ENCODE data around the gene NPY1R. TPM values are rescaled to one million over a fixed set of nuclear protein-coding genes. Genes with fewer than 3 reads are reported as not detected.

NPY1R gene
- total and polyA plus RNA-seq, 4 donors = 2.4 to 12.8 (median 6.2) TPM

DNA sequence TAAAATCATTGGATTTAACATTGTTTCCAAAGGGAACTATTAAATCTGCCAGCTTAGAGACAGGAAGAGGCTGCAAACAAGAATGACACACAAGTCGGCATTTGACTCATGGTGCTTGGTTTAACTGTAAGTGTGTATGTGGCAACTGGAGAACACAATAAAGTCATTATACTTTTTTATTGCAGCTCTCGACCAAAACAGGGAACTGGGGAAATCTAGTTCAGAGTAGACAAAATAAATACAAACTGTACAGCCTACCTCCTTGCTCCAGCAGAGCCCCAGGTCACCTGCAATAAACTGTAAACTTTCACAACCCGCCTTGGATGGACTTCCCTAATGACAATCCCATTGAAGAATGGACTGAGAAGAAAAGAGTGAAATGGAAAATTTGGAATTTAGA is 35.3 kb upstream of the NPY1R start:
- DNase-seq (ENCODE audit: low spot score) = no peak
- Histone ChIP-seq H3K27me3 (ENCODE audit: control insufficient read depth in 4 of 4, insufficient read depth in 4 of 4, low read length in 3 of 4) (peaks cover 0 to 2% (median 1%) of the 10 kb centered on the region in 4 donors), H3K4me3 (ENCODE audit: low read depth in 1 of 3, low read length in 3 of 3) (no peak overlapping the region), H3K9me3 (ENCODE audit: control insufficient read depth in 4 of 4, low read length in 3 of 4) (no peaks in the 10 kb centered on the region), H3K9ac (ENCODE audit: low read depth in 1 of 2, low read length in 2 of 2) (no peak overlapping the region), H3K4me1 (ENCODE audit: control insufficient read depth in 4 of 4, insufficient read depth in 4 of 4, low read length in 3 of 4) (no peaks in the 10 kb centered on the region), H3K27ac (ENCODE audit: low read depth in 1 of 2, low read length in 2 of 2) (no peak overlapping the region), H3K36me3 (ENCODE audit: control insufficient read depth in 4 of 4, insufficient read depth in 3 of 4, low read depth in 1 of 4, low read length in 3 of 4) (no peaks in the 10 kb centered on the region)
- TF ChIP-seq, protein P1, sequence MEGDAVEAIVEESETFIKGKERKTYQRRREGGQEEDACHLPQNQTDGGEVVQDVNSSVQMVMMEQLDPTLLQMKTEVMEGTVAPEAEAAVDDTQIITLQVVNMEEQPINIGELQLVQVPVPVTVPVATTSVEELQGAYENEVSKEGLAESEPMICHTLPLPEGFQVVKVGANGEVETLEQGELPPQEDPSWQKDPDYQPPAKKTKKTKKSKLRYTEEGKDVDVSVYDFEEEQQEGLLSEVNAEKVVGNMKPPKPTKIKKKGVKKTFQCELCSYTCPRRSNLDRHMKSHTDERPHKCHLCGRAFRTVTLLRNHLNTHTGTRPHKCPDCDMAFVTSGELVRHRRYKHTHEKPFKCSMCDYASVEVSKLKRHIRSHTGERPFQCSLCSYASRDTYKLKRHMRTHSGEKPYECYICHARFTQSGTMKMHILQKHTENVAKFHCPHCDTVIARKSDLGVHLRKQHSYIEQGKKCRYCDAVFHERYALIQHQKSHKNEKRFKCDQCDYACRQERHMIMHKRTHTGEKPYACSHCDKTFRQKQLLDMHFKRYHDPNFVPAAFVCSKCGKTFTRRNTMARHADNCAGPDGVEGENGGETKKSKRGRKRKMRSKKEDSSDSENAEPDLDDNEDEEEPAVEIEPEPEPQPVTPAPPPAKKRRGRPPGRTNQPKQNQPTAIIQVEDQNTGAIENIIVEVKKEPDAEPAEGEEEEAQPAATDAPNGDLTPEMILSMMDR (IDR thresholded peaks at IDR 0.05; ENCODE audit: low read depth, low read length, missing input control) = no peak
- WGBS = 65% methylated on average over 3 of the region's 3 CpGs

DNA sequence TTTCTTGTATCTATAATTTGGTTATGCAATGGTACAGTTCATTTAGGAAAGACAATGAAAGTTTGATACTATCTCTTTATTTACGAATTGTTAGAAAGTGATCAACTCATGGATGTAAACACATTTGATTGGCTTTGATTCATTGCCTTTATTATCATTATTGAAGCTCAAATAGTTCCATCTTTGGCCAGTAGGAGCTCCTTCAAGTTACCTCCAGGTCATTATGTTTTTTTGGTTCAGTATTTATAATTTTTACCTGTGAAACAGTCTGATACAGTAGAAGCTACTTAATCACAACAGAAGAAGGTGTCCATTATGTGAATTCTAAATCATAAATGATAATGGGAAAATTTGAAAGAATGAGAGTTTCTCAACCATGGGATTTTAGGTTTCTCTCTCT is 23.7 kb upstream of the NPY1R start:
- Histone ChIP-seq H3K36me3 (ENCODE audit: control insufficient read depth in 4 of 4, insufficient read depth in 3 of 4, low read depth in 1 of 4, low read length in 3 of 4) (no peaks in the 10 kb centered on the region), H3K27me3 (ENCODE audit: control insufficient read depth in 4 of 4, insufficient read depth in 4 of 4, low read length in 3 of 4) (peaks cover 0 to 2% (median 0%) of the 10 kb centered on the region in 4 donors), H3K4me1 (ENCODE audit: control insufficient read depth in 4 of 4, insufficient read depth in 4 of 4, low read length in 3 of 4) (no peaks in the 10 kb centered on the region), H3K9me3 (ENCODE audit: control insufficient read depth in 4 of 4, low read length in 3 of 4) (no peaks in the 10 kb centered on the region), H3K4me3 (ENCODE audit: low read depth in 1 of 3, low read length in 3 of 3) (no peak overlapping the region), H3K9ac (ENCODE audit: low read depth in 1 of 2, low read length in 2 of 2) (no peak overlapping the region), H3K27ac (ENCODE audit: low read depth in 1 of 2, low read length in 2 of 2) (no peak overlapping the region)
- no peak for DNase-seq (ENCODE audit: low spot score)
- 77% methylated on average over 1 of the region's 1 CpG for WGBS
- TF ChIP-seq JUND (IDR thresholded peaks at IDR 0.05) (no peak), RXRA (IDR thresholded peaks at IDR 0.05) (no peak), GABPA (IDR thresholded peaks at IDR 0.05 in 1 of 2, conservative IDR thresholded peaks at IDR 0.05 in 1 of 2) (no peak), HNF4G (IDR thresholded peaks at IDR 0.05) (no peak), FOXA2 (IDR thresholded peaks at IDR 0.05) (no peak), FOXA1 (IDR thresholded peaks at IDR 0.05) (no peak), NR2F2 (IDR thresholded peaks at IDR 0.05) (no peak)
- TF ChIP-seq, protein P2, sequence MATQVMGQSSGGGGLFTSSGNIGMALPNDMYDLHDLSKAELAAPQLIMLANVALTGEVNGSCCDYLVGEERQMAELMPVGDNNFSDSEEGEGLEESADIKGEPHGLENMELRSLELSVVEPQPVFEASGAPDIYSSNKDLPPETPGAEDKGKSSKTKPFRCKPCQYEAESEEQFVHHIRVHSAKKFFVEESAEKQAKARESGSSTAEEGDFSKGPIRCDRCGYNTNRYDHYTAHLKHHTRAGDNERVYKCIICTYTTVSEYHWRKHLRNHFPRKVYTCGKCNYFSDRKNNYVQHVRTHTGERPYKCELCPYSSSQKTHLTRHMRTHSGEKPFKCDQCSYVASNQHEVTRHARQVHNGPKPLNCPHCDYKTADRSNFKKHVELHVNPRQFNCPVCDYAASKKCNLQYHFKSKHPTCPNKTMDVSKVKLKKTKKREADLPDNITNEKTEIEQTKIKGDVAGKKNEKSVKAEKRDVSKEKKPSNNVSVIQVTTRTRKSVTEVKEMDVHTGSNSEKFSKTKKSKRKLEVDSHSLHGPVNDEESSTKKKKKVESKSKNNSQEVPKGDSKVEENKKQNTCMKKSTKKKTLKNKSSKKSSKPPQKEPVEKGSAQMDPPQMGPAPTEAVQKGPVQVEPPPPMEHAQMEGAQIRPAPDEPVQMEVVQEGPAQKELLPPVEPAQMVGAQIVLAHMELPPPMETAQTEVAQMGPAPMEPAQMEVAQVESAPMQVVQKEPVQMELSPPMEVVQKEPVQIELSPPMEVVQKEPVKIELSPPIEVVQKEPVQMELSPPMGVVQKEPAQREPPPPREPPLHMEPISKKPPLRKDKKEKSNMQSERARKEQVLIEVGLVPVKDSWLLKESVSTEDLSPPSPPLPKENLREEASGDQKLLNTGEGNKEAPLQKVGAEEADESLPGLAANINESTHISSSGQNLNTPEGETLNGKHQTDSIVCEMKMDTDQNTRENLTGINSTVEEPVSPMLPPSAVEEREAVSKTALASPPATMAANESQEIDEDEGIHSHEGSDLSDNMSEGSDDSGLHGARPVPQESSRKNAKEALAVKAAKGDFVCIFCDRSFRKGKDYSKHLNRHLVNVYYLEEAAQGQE (IDR thresholded peaks at IDR 0.05) = no peak

DNA sequence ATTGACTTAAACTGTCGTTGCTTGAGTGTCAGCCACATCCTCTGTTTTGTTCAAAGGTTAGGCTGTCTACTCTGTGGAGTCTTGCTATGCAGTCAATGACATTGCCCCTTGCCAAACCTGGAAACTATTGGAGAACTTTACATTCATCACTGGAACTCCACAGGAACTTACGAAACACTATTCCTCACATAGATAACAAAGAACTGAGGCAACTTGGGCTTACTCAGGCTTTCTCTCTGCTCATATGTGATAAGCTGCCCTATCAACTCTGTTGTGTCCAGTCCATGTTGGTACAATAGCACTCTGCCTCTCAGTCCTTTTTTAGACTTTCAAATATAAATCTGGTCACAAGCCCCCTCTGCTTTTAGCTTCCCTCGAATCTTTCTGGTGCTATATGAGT is 20.7 kb upstream of the NPY1R start:
- no peaks in the 10 kb centered on the region for H3K9me3 ChIP-seq (ENCODE audit: control insufficient read depth in 4 of 4, low read length in 3 of 4)
- H3K36me3 ChIP-seq (ENCODE audit: control insufficient read depth in 4 of 4, insufficient read depth in 3 of 4, low read depth in 1 of 4, low read length in 3 of 4) = no peaks in the 10 kb centered on the region
- no peak overlapping the region for H3K9ac ChIP-seq (ENCODE audit: low read depth in 1 of 2, low read length in 2 of 2)
- no peak for DNase-seq (ENCODE audit: low spot score)
- H3K27ac ChIP-seq (ENCODE audit: low read depth in 1 of 2, low read length in 2 of 2) = no peak overlapping the region
- H3K4me1 ChIP-seq (ENCODE audit: control insufficient read depth in 4 of 4, insufficient read depth in 4 of 4, low read length in 3 of 4) = no peaks in the 10 kb centered on the region
- H3K4me3 ChIP-seq (ENCODE audit: low read depth in 1 of 3, low read length in 3 of 3) = no peak overlapping the region
- H3K27me3 ChIP-seq (ENCODE audit: control insufficient read depth in 4 of 4, insufficient read depth in 4 of 4, low read length in 3 of 4) = no peaks in the 10 kb centered on the region
- TF ChIP-seq EGR1 (IDR thresholded peaks at IDR 0.05; ENCODE audit: low read depth in 2 of 2) (no peak), GABPA (IDR thresholded peaks at IDR 0.05 in 1 of 2, conservative IDR thresholded peaks at IDR 0.05 in 1 of 2) (no peak), FOXA1 (IDR thresholded peaks at IDR 0.05) (no peak)
- TF ChIP-seq, protein P2 (IDR thresholded peaks at IDR 0.05) = no peak
- TF ChIP-seq, protein P1 (IDR thresholded peaks at IDR 0.05; ENCODE audit: low read depth, low read length, missing input control) = no peak
- WGBS = 42% methylated on average over 3 of the region's 3 CpGs

Measured in liver (tissue), 9 donors.